Measurements from ENCODE around the gene LCK.

LCK gene

DNA sequence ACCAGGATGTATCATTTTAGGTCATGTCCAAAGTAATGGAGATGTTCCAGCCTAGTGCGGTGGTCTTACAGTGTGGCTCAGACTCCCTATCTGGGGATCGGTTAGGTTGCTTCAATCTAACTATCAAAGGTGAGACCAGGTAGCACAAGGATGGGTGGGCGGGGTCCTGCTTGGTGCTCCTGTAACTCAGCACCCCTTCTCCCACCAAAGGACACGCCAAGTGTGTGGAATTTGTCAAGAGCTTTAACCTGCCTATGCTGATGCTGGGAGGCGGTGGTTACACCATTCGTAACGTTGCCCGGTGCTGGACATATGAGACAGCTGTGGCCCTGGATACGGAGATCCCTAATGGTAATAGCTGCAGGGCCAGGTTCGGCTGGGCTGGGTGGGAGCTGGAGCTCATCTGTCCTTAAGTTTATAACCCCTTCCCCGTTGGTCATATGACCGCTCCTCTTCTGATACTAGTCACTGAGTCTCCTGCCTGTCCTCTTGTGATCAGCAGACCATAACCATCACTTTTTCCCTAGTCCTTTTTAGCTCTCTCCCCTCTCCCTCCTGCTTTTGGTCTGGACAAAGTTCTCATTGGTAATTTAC is 79.6 kb downstream of the LCK start:
- no peak for DNase-seq

DNA sequence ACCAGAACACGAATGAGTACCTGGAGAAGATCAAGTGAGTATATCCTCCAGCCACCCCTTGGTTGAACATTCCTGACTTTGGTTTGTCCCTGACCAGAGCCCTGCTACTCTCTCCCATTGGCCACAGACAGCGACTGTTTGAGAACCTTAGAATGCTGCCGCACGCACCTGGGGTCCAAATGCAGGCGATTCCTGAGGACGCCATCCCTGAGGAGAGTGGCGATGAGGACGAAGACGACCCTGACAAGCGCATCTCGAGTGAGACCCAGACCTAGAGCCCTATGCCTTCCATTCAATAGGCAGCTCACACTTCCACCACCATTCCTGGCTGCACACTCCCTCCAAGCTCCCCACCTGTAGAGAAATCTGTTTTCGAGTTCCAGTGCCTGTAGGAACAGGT is 80.5 kb downstream of the LCK start:
- no peak for DNase-seq

DNA sequence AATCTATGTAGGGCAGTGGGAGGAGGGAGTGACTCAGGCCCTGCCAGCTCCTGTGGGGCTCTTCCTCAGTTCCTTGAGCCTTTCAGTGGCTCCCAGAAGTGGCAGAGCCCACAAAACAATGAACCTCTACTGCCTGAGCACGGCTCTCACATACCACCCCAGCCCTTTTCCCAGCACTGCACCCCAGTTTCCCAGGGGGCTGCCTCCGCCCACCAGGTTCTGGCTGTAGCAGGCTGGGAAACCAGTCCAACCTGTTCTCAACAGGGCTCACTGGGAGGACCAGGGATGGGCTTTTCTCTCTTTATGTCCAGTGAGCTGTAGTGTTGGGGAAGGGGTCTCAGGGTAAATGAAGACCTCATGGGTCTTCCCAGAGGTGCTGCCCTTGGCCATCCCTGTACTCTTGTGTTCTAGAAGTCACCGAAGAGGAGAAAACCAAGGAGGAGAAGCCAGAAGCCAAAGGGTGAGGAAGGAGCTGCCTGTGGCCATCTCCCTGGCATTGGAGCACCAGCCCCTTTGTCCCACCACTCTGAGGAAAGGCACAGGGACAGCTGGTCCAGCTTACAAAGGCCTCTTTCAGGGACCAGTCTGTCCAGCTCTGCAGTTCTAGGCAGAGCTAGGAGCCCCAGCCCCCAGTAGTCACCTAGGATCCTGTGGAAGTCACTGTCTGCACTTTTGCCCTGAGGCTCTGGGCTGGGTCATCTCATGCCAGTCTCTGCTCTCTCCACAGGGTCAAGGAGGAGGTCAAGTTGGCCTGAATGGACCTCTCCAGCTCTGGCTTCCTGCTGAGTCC is 81.4 kb downstream of the LCK start:
- no peak for DNase-seq

DNA sequence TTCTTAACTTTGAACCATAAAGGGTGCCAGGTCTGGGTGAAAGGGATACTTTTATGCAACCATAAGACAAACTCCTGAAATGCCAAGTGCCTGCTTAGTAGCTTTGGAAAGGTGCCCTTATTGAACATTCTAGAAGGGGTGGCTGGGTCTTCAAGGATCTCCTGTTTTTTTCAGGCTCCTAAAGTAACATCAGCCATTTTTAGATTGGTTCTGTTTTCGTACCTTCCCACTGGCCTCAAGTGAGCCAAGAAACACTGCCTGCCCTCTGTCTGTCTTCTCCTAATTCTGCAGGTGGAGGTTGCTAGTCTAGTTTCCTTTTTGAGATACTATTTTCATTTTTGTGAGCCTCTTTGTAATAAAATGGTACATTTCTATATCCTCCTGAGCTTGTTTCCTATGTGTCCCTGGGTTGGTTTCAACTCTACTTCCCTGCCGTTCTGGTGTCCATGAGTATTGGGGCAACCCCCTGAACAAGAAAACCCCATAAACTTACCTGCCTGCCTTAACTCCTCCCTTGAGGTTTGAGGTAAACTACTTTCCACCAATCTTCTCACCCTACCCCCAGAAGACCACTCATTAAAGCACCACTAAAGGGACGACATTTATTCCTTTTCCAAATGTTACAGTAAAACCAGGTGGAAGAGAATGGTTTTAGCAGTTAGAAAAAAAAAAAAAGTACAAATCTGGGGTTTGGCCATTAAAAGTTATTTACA is 82.3 kb downstream of the LCK start:
- no peak for DNase-seq

DNA sequence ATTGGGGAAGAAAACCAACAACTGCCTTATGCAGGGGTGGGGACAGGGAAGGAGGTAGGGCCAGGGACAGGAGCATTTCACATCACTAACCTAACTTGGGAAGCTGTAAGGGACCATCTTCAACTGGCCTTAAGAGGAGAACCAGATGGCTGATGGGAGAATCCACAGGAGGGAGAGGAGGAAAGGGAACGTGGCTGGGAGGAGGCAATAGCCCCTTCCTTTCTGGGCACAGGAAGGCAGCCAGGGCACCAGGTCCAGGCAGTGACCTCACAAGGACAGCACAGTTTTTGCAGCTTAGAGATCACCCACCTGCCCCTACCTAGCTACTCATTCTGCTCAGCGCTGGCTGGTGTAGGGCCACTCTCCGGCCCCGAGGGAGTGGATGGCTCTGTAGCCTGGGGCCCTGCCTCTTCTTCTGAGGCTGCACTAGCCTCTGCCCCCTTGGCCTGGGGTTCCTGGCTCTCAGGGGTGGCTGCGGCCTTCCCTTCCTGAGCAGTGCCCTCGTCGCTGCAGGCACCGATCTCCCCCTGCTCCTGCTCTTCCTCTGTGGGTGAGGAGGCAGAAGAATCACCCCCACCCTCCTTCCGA is 83.3 kb downstream of the LCK start:
- DNase-seq, result no peak

DNA sequence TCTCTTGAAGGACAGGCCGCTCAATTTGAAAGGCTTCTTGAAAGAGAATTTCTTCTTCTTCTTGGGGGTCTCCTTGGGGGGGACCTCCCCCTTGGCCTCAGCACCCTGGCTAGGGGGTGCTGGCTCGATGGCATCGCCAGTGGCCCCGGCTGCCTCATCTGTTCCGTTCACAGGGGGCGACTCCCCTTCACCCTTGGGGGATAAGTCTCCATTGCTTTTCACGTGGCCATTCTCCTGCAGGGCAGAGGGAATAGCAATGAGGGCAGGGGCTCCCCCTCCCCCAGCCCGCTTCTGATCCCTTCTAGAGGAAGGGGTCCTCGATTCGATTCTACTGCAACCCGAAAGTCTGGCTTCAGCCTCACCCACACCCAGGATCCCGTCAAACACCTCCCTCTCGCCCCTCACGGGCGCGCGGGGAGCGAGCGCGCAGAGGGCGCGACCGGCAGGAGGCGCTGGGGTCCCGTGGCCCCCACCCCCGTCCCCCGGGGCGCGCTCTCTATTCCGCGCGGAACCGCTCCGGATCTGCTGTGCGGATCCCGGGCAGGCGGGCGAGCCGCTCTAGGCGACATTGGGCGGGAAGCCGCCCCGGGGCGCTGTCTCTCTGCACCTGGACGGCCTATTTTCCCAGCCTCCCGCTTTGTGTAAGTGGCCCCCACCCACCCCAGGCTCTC is 83.9 kb downstream of the LCK start:
- no peak for DNase-seq

DNA sequence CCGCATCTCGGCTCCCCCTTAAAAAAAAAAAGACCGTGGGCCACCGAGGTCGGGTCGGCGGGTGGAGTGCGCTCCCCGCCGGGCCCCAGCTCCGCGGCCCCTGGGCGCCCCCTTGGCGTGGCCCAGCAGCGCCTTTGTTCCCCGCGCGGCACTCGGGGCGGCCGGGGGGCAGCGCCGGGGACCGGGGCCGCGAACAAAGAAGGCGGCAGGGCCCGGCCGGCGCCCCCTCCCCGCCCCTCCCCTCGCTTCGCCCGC is 84.4 kb downstream of the LCK start:
- no peak for DNase-seq
